Occipital lobe (tissue), 2 donors: ENCODE results near the gene NTRK3. TPM values are rescaled to one million over a fixed set of nuclear protein-coding genes. Genes with fewer than 3 reads are reported as not detected.

ENCODE experiments used
- DNase-seq: peaks from one replicate; lab custom pipeline; 2025; lab: John Stamatoyannopoulos, UW
- total RNA-seq: library from RNA; depleted of rRNA; stranded (reverse); fragments of >200 nt; gene quantifications from one replicate; pipeline ENCODE4 v1.2.3, GENCODE V29; 2014

The NTRK3 gene
- 52.3 TPM for total RNA-seq

- DNase-seq, result peak; percentile 61
Observed at GRCh38 chr15:88256279-88257230, at the start of gene NTRK3. NTRK3 (minus strand) TSS chr15:88256739; CDS start chr15:88256153, 586 bp downstream.

DNA sequence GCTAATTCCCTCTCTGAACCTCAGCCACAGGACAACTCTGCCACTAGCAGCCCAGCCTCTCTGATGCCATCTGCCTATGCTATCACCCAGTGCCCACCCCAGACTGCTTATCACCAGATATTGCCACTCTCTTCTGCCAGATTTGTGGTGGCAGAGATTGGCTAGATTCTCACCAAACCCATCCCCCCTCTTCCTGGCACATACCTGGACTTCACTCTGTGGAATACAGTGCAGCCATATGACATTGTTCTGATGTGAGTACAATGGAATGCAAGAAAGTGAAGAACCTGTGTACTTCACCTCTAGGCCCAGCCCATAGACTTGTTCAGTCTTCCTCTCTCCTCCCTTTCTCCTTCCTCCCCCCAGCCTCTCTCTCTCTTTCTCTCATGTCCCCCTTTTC is 46.9 kb upstream of the NTRK3 start:
- DNase-seq, result no peak

DNA sequence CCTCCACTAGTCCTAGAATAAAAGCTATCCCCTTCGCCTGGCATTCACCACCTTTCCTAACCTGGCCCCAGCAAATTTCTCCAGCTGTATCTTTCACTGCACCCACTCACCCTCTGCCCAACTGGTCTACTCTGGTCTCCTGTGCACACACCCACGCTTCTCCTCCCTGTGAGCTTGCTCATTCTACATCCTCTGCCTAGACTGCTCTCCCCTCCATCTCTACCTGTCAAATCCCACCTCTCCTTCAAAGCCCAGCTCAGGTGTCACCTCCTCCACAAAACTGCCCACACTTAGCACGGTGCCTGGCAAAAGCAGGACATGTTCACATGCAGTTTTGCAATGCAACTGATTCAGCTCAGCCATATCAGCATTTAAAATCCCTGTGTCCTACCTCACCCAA is 45.8 kb upstream of the NTRK3 start:
- peak; percentile 44 for DNase-seq

- no peak for DNase-seq
Observed at GRCh38 chr15:88301311-88301710, 44.8 kb upstream of the NTRK3 start.

DNA sequence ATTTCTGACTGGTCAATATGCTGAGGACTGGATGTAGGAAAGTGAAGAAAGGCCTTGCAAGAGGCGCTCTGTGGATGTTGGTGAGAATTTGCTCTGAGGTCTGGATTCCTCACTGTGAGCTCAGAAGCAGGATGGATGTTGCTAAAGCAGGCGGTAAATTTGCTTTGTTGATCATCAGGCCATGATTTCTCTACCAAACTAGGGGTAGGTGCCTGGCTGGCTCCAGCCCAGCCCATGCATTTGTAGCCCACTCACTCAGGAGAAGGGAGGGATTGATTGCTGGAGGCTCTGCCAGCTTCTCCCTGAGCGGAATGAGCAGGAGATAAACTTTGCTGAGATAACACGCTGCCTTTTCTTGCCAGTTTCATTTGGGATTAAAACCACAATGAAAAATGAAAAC is 44.3 kb upstream of the NTRK3 start:
- no peak for DNase-seq

GRCh38 chr15:88300089-88300488 is 43.5 kb upstream of the NTRK3 start:
- DNase-seq, result no peak

DNA sequence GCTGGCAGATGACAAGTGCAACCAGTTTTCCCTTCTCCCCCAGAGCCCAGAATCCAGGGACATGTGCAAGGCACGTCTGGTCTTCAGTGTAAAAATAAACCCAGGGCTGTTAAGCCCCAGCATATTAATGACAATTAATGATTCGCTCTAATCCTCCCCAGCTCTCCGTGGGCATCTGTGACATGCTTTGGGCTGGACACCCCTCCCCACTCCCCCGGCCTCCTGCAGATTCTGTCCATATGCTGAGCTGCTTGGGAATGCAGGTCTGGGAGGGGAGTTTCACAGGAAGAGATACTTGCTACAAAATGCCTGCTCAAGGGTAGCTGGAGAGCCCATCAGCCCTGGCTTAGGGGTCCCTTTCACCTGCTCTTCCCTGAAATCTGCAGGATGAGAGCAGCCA is 43.0 kb upstream of the NTRK3 start:
- DNase-seq, result no peak

DNA sequence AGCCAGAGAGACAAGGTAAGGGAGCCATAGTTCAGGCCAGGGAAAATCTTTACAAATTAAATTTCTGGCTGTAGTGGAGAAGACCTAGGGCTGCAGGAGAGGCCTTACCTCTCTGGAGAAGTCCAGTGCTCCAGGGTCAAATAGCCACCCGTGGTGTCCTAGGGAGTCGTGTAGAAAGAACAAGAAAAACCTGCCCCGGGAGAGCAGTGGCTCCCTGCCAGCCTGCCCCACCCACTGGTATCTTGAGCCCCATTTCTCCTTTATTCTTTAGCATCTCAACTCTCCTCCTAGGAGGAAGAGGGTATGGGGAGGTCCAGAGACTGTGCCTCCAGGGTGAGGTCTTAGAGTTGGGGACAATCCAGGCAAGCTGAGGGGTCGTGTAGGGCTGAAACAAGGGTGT is 32.1 kb upstream of the NTRK3 start:
- no peak for DNase-seq

DNA sequence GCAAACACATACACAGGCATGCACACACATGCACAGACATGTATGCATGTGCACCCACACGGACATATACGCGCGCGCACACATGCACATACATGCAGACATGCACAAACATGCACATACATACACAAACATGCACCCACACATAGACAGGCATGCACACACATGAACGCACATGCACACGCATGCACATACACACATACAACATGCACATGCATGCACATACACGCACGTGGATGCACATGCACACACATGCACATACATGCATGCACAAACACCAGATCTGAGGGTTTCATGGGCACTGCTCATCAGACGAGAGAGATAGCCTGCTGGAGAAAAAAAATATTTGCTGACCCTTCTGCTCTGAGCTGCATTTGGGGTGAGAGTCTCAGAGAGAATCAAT is 31.7 kb upstream of the NTRK3 start:
- no peak for DNase-seq

- no peak for DNase-seq
Observed at GRCh38 chr15:88284318-88284998, 27.9 kb upstream of the NTRK3 start.

GRCh38 chr15:88282614-88283013 is 26.1 kb upstream of the NTRK3 start:
- no peak for DNase-seq

- peak; percentile 23 for DNase-seq
Observed at GRCh38 chr15:88276821-88277410, 20.4 kb upstream of the NTRK3 start.

GRCh38 chr15:88275804-88276203 is 19.3 kb upstream of the NTRK3 start:
- DNase-seq, result peak; percentile 52

DNA sequence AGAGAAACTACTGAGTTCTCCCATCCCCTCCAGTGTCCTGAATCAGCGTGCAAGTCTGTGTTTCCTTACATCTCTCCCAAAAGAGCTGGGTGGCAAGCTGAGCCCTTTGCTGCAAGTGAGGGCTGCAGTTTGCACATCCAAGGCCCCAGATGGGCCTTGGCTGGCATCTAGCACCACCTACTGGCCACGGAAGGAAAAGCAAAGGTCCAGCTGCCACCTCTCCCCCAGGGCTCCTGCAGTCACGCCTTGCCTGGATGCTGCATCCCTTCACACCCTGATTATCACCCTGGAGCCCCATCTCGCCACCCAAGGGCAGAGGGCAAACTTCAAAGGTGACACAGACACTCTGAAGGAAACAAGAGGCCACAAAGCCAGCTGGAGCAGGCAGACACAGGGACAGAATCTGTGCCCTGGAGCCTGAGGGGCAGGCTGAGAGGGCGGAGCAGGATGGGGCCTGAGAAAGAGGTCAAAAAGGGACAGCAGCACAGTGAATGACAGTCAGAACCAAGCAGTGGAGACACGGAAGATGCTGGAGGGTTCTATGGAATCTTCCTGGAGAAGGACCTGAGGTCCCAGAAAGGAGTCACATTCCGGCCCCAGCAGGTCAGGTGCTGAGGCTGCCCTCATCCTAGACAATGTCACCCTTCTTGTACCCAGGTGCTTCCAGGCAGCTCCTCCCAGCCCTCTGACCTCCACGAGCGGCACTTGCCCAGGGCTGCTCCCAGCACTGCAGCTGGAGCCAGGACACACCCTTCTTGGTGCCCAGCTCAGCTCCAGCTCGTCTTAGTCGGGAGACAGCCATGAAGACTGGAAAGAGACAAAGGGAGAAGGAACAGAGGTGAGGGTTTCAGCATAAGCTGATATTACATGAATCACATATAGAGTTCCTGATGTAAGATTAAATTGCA is 18.3 kb upstream of the NTRK3 start:
- peak; percentile 56 for DNase-seq

DNA sequence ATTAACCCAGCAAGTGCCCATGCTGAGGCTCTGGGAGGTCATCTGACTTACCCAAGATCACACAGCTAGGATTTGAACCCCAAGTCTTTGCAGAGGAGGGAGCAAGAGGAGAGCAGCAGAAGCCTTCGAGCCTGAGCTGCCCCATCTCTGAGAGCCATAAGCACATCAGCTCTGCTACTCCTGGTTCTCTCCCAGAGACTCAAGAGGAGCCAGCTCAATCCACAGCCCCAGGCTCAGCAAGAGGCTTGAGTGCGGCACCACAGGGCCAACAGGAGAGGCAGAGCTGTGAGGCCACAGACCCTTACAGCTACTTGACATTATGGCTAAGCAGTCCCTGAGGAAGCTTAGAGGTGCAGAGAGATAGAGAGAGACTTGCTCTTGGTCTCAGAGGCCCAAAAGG is 15.9 kb upstream of the NTRK3 start:
- DNase-seq, result no peak

- no peak for DNase-seq
Observed at GRCh38 chr15:88269356-88270062, 13.0 kb upstream of the NTRK3 start.

DNA sequence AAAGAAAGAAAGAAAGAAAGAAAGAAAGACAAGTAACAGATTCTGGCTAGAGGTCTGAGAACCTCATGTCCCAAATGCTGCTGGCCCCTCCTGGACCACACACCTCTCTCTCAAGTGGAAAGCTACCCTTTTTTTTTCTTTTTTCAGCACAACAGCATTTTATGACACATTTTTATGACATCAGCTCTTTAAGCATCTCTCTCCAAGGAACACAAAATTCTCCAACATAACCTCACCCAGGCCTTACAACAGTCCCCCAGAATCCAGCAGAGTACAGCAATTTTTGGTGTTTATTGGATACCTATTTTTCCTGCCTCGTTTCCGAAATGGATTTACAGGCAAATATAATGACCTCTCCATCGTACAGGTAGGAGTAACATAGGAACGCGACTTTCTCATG is 11.2 kb upstream of the NTRK3 start:
- DNase-seq, result no peak

DNA sequence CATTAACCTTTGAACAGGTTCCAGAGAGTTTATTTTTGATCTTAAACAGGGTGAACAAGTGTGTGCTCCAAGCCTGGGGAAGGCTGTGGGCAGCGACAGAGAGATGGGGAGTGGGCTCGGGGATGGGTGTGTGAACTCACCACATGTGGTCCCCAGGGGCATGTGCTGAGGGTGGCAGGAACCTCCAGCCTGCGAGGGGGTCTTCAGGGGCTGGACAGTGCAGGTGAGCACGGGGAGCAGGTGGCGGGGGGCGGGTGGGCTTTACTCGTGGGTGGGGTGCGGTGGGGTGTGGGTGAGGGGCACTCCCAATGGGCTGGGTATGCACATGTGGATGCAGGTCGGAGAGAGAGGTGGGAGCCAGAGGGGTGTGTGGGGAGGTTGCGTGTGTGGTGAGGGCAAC is 9.6 kb upstream of the NTRK3 start:
- DNase-seq, result no peak

DNA sequence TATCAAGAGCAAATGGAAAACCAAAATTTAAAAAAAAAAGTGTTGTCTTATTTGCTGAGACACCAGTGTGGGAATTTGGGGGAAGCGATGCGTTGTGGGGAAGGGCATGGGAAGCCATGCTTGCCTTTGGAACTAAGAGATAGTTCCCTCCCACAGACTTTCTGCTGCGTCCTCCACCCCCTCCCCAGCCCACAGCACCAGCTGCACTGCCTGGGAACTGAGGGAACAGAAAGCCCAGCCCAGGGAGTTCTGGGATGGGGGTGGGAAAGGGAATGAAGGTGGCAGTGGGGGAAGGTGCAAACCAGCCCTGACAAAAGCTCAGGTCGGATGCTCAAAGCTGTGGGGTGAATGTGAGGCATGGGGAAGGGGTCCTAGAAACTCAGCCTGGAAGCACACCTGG is 8.1 kb upstream of the NTRK3 start:
- DNase-seq, result no peak

GRCh38 chr15:88262064-88262463 is 5.5 kb upstream of the NTRK3 start:
- DNase-seq, result no peak
